Type B pancreatic cell (in vitro differentiated cells): ENCODE data around the gene COA7. TPM values are rescaled to one million over a fixed set of nuclear protein-coding genes. Genes with fewer than 3 reads are reported as not detected.

ENCODE experiments used
- DNase-seq: peaks from one replicate; pipeline ENCODE4 v3.0.0; 2021; ENCODE audit warnings: mixed read lengths; ENCODE audit not compliant: unreplicated experiment; ENCODE audit errors: extremely low spot score
- H3K27ac Mint-ChIP-seq: 2 replicates; pipeline ENCODE4 v1.8.0; 2021; ENCODE audit warnings: mild to moderate bottlenecking, mixed read lengths
- H3K27me3 Mint-ChIP-seq: 2 replicates; pipeline ENCODE4 v1.8.0; 2021; ENCODE audit warnings: mixed read lengths
- H3K36me3 Mint-ChIP-seq: 2 replicates; pipeline ENCODE4 v1.8.0; 2021; ENCODE audit warnings: mixed read lengths
- H3K4me1 Mint-ChIP-seq: one replicate; pipeline ENCODE4 v1.8.0; 2021; ENCODE audit warnings: mixed read lengths; ENCODE audit not compliant: unreplicated experiment
- H3K4me3 Mint-ChIP-seq: 2 replicates; pipeline ENCODE4 v1.8.0; 2021; ENCODE audit warnings: mild to moderate bottlenecking, mixed read lengths
- H3K9me3 Mint-ChIP-seq: 2 replicates; pipeline ENCODE4 v1.8.0; 2021; ENCODE audit warnings: mixed read lengths
- CTCF ChIP-seq: fragments of 200-600 bp; sonication (generic); conservative IDR thresholded peaks from 2 replicates; pipeline ENCODE4 v1.5.0; 2021; ENCODE audit warnings: antibody characterized with exemption, mild to moderate bottlenecking
- total RNA-seq: library from RNA; stranded (reverse); gene quantifications from 2 replicates; pipeline ENCODE4 v1.2.1, GENCODE V29; 2021; ENCODE audit warnings: low replicate concordance

The COA7 gene
- total RNA-seq, 1 donor from 2014 or later: 27.9 TPM

- H3K9me3 Mint-ChIP-seq: no peaks in the 10 kb centered on the region
- DNase-seq: no peak
- H3K27me3 Mint-ChIP-seq: no peaks in the 10 kb centered on the region
- TF ChIP-seq CTCF: no peak
- H3K27ac Mint-ChIP-seq: peak overlapping the region; percentile 27
- H3K4me3 Mint-ChIP-seq: no peak overlapping the region
- no peaks in the 10 kb centered on the region for H3K4me1 Mint-ChIP-seq
- no peaks in the 10 kb centered on the region for H3K36me3 Mint-ChIP-seq
Measured at GRCh38 chr1:52651904-52652303, 46.2 kb downstream of the COA7 start.

GRCh38 chr1:52645261-52645660 is 52.9 kb downstream of the COA7 start:
- H3K27me3 Mint-ChIP-seq: no peaks in the 10 kb centered on the region
- no peaks in the 10 kb centered on the region for H3K36me3 Mint-ChIP-seq
- no peak overlapping the region for H3K27ac Mint-ChIP-seq
- no peak overlapping the region for H3K4me3 Mint-ChIP-seq
- no peak for DNase-seq
- no peaks in the 10 kb centered on the region for H3K4me1 Mint-ChIP-seq
- no peaks in the 10 kb centered on the region for H3K9me3 Mint-ChIP-seq
- no peak for TF ChIP-seq CTCF

GRCh38 chr1:52641307-52641706 is 56.8 kb downstream of the COA7 start:
- H3K27me3 Mint-ChIP-seq: peaks cover 8% of the 10 kb centered on the region
- H3K4me1 Mint-ChIP-seq: peaks cover 16% of the 10 kb centered on the region
- no peak overlapping the region for H3K27ac Mint-ChIP-seq
- DNase-seq: no peak
- H3K36me3 Mint-ChIP-seq: no peaks in the 10 kb centered on the region
- no peak overlapping the region for H3K4me3 Mint-ChIP-seq
- H3K9me3 Mint-ChIP-seq: peaks cover 5% of the 10 kb centered on the region
- TF ChIP-seq CTCF: no peak

- peaks cover 16% of the 10 kb centered on the region for H3K4me1 Mint-ChIP-seq
- H3K27me3 Mint-ChIP-seq: peaks cover 8% of the 10 kb centered on the region
- no peak for TF ChIP-seq CTCF
- DNase-seq: no peak
- H3K27ac Mint-ChIP-seq: no peak overlapping the region
- no peak overlapping the region for H3K4me3 Mint-ChIP-seq
- no peaks in the 10 kb centered on the region for H3K36me3 Mint-ChIP-seq
- H3K9me3 Mint-ChIP-seq: peaks cover 5% of the 10 kb centered on the region
Measured at GRCh38 chr1:52640697-52641096, 57.5 kb downstream of the COA7 start.

GRCh38 chr1:52637946-52638345 is 60.2 kb downstream of the COA7 start:
- no peak overlapping the region for H3K4me3 Mint-ChIP-seq
- peaks cover 22% of the 10 kb centered on the region for H3K4me1 Mint-ChIP-seq
- H3K9me3 Mint-ChIP-seq: peaks cover 13% of the 10 kb centered on the region
- H3K36me3 Mint-ChIP-seq: no peaks in the 10 kb centered on the region
- DNase-seq: no peak
- no peak overlapping the region for H3K27ac Mint-ChIP-seq
- peaks cover 26% of the 10 kb centered on the region for H3K27me3 Mint-ChIP-seq
- TF ChIP-seq CTCF: no peak
